GM12801 (cell line): ENCODE measurements around the gene WDR19.

Experiments used
- TF ChIP-seq, protein P1 (sequence below): IDR thresholded peaks from one replicate; pipeline ENCODE4 v1.5.1; 2011; ENCODE audit warnings: control low read depth; ENCODE audit not compliant: insufficient read length; ENCODE audit errors: extremely low read depth

Gene WDR19

DNA sequence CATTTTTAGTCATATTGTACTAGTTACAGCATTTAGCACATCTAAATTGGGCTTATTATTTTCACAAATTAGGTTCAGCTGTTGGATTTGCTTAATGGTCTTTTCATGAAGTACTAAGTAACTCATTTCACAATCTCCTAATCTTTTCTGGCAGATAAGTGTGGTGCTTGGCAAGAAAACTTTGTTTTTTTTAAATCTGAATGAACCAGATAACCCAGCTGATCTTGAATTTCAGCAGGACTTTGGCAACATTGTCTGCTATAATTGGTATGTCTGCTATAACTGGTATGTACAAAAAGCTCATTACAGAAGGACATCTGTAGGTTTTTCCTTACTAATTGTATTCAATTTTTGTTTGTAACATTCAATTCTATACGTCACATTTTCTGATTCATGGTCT lies 22.7 kb downstream of the WDR19 start:
- TF ChIP-seq, protein P1, sequence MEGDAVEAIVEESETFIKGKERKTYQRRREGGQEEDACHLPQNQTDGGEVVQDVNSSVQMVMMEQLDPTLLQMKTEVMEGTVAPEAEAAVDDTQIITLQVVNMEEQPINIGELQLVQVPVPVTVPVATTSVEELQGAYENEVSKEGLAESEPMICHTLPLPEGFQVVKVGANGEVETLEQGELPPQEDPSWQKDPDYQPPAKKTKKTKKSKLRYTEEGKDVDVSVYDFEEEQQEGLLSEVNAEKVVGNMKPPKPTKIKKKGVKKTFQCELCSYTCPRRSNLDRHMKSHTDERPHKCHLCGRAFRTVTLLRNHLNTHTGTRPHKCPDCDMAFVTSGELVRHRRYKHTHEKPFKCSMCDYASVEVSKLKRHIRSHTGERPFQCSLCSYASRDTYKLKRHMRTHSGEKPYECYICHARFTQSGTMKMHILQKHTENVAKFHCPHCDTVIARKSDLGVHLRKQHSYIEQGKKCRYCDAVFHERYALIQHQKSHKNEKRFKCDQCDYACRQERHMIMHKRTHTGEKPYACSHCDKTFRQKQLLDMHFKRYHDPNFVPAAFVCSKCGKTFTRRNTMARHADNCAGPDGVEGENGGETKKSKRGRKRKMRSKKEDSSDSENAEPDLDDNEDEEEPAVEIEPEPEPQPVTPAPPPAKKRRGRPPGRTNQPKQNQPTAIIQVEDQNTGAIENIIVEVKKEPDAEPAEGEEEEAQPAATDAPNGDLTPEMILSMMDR = no peak

DNA sequence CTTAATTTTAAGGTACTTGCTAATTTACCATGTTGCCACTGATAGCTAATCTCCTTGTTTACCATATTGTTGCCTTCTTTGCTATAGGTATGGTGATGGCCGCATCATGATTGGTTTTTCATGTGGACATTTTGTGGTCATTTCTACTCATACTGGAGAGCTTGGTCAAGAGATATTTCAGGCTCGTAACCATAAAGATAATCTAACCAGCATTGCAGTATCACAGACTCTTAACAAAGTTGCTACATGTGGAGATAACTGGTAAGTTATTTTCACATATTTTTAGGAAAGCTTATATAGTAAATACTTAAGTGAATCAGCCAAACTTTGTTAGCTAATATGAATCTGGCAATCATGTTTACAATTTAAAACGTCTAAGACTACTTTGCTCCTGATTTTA lies 23.1 kb downstream of the WDR19 start:
- TF ChIP-seq, protein P1 = no peak

DNA sequence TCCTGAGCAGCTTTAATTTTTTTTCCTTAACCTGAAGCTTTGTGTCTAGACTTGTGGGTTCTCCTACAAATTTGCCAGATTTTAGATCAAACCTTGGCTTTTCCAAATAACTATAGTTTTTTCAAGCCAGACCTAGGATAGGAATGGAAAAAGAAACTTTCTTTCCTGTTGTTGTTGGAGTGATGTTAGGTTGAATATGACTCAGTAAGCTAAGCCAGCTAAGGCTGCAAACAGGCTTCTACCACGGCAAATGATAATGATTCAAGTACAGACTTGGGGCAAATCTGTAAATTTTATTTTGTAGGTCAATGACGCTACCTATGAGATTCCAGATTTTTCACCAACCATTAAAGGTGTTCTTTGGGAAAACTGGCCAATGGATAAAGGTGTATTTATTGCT lies 45.6 kb downstream of the WDR19 start:
- TF ChIP-seq, protein P1 = no peak

DNA sequence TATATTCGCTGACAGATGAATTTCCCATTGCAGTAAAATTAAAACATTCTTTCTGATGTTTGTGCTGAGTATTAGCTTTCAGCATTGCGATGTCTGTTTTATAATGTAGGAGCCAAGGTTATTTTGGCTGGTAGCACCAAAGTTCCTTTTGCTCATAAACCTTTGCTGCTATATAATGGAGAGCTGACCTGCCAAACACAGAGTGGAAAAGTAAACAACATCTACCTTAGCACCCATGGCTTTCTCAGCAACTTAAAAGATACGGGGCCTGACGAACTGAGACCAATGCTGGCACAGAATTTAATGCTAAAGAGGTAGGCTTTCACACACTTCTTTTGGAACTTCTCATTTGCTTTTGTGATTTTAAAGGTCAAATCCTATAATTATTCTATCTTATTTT lies 46.0 kb downstream of the WDR19 start:
- TF ChIP-seq, protein P1 = no peak

DNA sequence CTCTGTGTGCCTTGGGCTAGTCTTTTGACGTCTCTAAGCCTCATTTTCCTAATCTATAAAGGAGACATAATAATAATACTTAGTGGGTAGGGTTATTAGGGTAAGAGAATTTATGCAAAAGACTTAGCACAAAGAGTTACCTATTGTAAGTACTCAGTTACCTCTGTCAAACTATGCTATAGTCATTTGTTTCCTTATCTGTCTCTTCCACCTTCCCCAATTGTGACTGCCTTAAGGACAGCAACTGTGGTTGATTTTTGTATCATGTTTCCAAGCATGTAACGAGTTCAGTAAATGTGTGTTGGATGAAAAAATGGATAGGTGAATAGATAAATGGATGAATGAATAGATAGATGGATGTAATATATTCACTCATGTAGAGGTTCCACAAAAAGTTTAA lies 48.1 kb downstream of the WDR19 start:
- TF ChIP-seq, protein P1 = no peak

DNA sequence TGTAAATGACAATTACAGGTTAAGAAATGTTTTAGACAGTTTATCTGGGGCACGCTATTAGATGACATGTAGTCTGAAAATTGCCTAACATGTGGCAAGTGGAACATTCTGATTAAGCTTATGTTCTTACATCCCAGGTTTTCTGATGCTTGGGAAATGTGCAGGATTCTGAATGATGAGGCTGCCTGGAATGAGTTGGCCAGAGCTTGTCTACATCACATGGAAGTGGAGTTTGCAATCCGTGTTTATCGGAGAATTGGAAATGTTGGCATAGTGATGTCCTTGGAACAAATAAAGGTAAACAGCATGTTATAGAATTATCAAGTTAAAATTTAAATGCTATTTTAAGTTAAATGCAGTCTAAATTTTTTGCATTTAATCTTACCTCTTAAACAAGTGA lies 49.3 kb downstream of the WDR19 start:
- TF ChIP-seq, protein P1 = no peak

DNA sequence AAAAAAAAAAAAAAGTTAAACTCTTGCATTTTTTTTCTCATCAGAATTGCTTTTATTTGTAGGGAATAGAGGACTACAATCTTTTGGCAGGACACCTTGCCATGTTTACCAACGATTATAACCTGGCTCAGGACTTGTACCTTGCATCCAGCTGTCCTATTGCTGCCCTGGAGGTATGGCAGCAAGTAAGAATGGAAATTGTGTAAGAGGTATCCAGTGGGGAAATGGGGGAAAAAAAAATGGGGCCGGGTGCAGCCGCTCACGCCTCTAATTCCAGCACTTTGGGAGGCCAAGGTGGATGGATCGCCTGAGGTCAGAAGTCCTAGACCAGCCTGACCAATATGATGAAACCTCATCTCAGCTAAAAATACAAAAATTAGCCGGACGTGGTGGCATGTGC lies 49.8 kb downstream of the WDR19 start:
- TF ChIP-seq, protein P1 = no peak

DNA sequence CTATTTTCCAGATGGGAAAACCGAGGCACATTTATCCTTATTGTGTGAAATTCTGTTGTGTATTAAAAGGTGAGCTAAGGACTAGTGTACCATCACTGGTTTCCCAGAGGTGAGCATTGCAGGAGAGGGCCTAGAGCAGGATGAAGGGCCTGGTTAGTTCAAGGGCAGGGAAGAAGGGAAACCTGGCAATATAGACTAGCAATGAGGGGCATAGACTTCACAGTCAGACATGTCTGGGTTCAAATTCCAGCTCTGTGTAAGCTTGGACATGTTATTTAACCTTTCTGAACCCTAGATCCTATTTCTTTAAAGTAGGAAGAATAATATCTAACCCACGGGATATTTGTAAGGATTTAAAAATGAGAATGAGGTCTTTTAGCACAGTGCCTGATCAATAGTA lies 50.8 kb downstream of the WDR19 start:
- TF ChIP-seq, protein P1 = no peak
